ENCODE measurements around the gene SPRYD3.

Gene SPRYD3

GRCh38 chr12:53070877-53071492, 8.2 kb downstream of the SPRYD3 start:
- no peak for TF ChIP-seq FOXM1 (IDR thresholded peaks at IDR 0.05; ENCODE audit: borderline replicate concordance, low read depth)
- no peak for TF ChIP-seq TCF12 (IDR thresholded peaks at IDR 0.05; ENCODE audit: low read depth)
- TF ChIP-seq TEAD4 (IDR thresholded peaks at IDR 0.05), result no peak
- no peak for TF ChIP-seq RAD21 (IDR thresholded peaks at IDR 0.05; ENCODE audit: low read depth)
- TF ChIP-seq USF1 (IDR thresholded peaks at IDR 0.05), result no peak
- no peak for TF ChIP-seq EGR1 (IDR thresholded peaks at IDR 0.05)
- TF ChIP-seq TAF1 (IDR thresholded peaks at IDR 0.05; ENCODE audit: low read depth), result no peak
- TF ChIP-seq EP300 (IDR thresholded peaks at IDR 0.05; ENCODE audit: borderline replicate concordance), result no peak
- TF ChIP-seq CREB1 (IDR thresholded peaks at IDR 0.05; ENCODE audit: low read depth), result no peak
- no peak for TF ChIP-seq YY1 (IDR thresholded peaks at IDR 0.05; ENCODE audit: low read depth)
- TF ChIP-seq NFIC (IDR thresholded peaks at IDR 0.05), result no peak
- TF ChIP-seq REST (IDR thresholded peaks at IDR 0.05; ENCODE audit: low read depth), result no peak
- TF ChIP-seq CEBPB (IDR thresholded peaks at IDR 0.05), result no peak
- no peak for TF ChIP-seq MAX (IDR thresholded peaks at IDR 0.05)
- no peak for TF ChIP-seq ZBTB7A (IDR thresholded peaks at IDR 0.05; ENCODE audit: low read depth)

GRCh38 chr12:53069621-53070410, 9.4 kb downstream of the SPRYD3 start:
- no peak for TF ChIP-seq CEBPB (IDR thresholded peaks at IDR 0.05)
- TF ChIP-seq TAF1 (IDR thresholded peaks at IDR 0.05; ENCODE audit: low read depth), result no peak
- no peak for TF ChIP-seq EGR1 (IDR thresholded peaks at IDR 0.05)
- no peak for TF ChIP-seq REST (IDR thresholded peaks at IDR 0.05; ENCODE audit: low read depth)
- TF ChIP-seq MAX (IDR thresholded peaks at IDR 0.05), result no peak
- TF ChIP-seq NFIC (IDR thresholded peaks at IDR 0.05), result no peak
- no peak for TF ChIP-seq RAD21 (IDR thresholded peaks at IDR 0.05; ENCODE audit: low read depth)
- TF ChIP-seq YY1 (IDR thresholded peaks at IDR 0.05; ENCODE audit: low read depth), result no peak
- TF ChIP-seq ZBTB7A (IDR thresholded peaks at IDR 0.05; ENCODE audit: low read depth), result no peak
- TF ChIP-seq USF1 (IDR thresholded peaks at IDR 0.05), result no peak
- no peak for TF ChIP-seq TCF12 (IDR thresholded peaks at IDR 0.05; ENCODE audit: low read depth)

GRCh38 chr12:53068811-53069585, 10.2 kb downstream of the SPRYD3 start:
- no peak for TF ChIP-seq RAD21 (IDR thresholded peaks at IDR 0.05; ENCODE audit: low read depth)
- TF ChIP-seq MAX (IDR thresholded peaks at IDR 0.05), result no peak
- TF ChIP-seq TAF1 (IDR thresholded peaks at IDR 0.05; ENCODE audit: low read depth), result no peak
- no peak for TF ChIP-seq YY1 (IDR thresholded peaks at IDR 0.05; ENCODE audit: low read depth)
- no peak for TF ChIP-seq USF1 (IDR thresholded peaks at IDR 0.05)
- no peak for TF ChIP-seq FOXM1 (IDR thresholded peaks at IDR 0.05; ENCODE audit: borderline replicate concordance, low read depth)
- no peak for TF ChIP-seq ZBTB7A (IDR thresholded peaks at IDR 0.05; ENCODE audit: low read depth)
- no peak for TF ChIP-seq EP300 (IDR thresholded peaks at IDR 0.05; ENCODE audit: borderline replicate concordance)
- no peak for TF ChIP-seq NFIC (IDR thresholded peaks at IDR 0.05)
- TF ChIP-seq CREB1 (IDR thresholded peaks at IDR 0.05; ENCODE audit: low read depth), result no peak
- TF ChIP-seq CEBPB (IDR thresholded peaks at IDR 0.05), result no peak
- no peak for TF ChIP-seq TEAD4 (IDR thresholded peaks at IDR 0.05)
- TF ChIP-seq TCF12 (IDR thresholded peaks at IDR 0.05; ENCODE audit: low read depth), result no peak
- no peak for TF ChIP-seq REST (IDR thresholded peaks at IDR 0.05; ENCODE audit: low read depth)
- no peak for TF ChIP-seq EGR1 (IDR thresholded peaks at IDR 0.05)

Data from Ishikawa (cell line).